PC-3 (cell line): ENCODE data around the gene CIB1.

Experiments
- CTCF ChIP-seq: fragments of 300-600 bp; sonication (generic); conservative IDR thresholded peaks from 2 replicates; pipeline ENCODE4 v1.5.1; 2017; ENCODE audit warnings: antibody characterized with exemption, low read depth, mild to moderate bottlenecking, low read length
- EZH2 ChIP-seq: fragments of 300-600 bp; sonication (generic); IDR thresholded peaks from one replicate; pipeline ENCODE4 v1.6.1; 2017; ENCODE audit warnings: antibody characterized with exemption, mild to moderate bottlenecking, low read length; ENCODE audit not compliant: unreplicated experiment
- EZH2phosphoT487 ChIP-seq: fragments of 300-600 bp; sonication (generic); IDR thresholded peaks from 2 replicates; pipeline ENCODE4 v1.6.1; 2018; ENCODE audit warnings: mild to moderate bottlenecking, antibody characterized with exemption, low read length, borderline replicate concordance

- TF ChIP-seq CTCF (no peak), EZH2phosphoT487 (no peak), EZH2 (no peak)
Observed at GRCh38 chr15:90201130-90201943, 32.4 kb downstream of the CIB1 start, which contains the start of gene SEMA4B.
